GM12892 (cell line): ENCODE measurements around the gene HTR4.

Experiments used
- DNase-seq: peaks from one replicate; pipeline ENCODE4 v3.0.0; 2011; ENCODE audit not compliant: insufficient read length
- FAIRE-seq: peaks from 2 replicates; lab custom pipeline; 2011; peaks lifted over from hg19 to GRCh38; lab: Jason Lieb, UNC
- POLR2A ChIP-seq: IDR thresholded peaks from 2 replicates; pipeline ENCODE4 v1.6.1; 2011; ENCODE audit warnings: low read depth, low read length, control low read depth
- POLR2AphosphoS5 ChIP-seq: IDR thresholded peaks from 2 replicates; pipeline ENCODE4 v1.6.1; 2011; ENCODE audit warnings: low read depth, low read length, control low read depth
- TAF1 ChIP-seq: IDR thresholded peaks from 2 replicates; pipeline ENCODE4 v1.6.1; 2011; ENCODE audit warnings: low read depth, mild to moderate bottlenecking, control low read depth, low read length, borderline replicate concordance

Gene HTR4

GRCh38 chr5:148507648-148508047 is 146.7 kb downstream of the HTR4 start:
- DNase-seq (no peak), FAIRE-seq (no peak)
- TF ChIP-seq POLR2A (no peak), TAF1 (no peak), POLR2AphosphoS5 (no peak)

GRCh38 chr5:148499452-148499851 is 154.9 kb downstream of the HTR4 start:
- FAIRE-seq = no peak
- DNase-seq = no peak

GRCh38 chr5:148497757-148498156 is 156.6 kb downstream of the HTR4 start:
- FAIRE-seq (no peak), DNase-seq (no peak)
- TF ChIP-seq TAF1 (no peak), POLR2A (no peak), POLR2AphosphoS5 (no peak)

More at GRCh38 chr5:148499452-148499851, 154.9 kb downstream of the HTR4 start:
- TF ChIP-seq TAF1 (no peak), POLR2A (no peak), POLR2AphosphoS5 (no peak)

GRCh38 chr5:148492351-148492750 is 162.0 kb downstream of the HTR4 start:
- no peak for TF ChIP-seq POLR2AphosphoS5
- TF ChIP-seq TAF1 = no peak
- no peak for TF ChIP-seq POLR2A
- DNase-seq (no peak), FAIRE-seq (no peak)

GRCh38 chr5:148491793-148492184 is 162.5 kb downstream of the HTR4 start:
- TF ChIP-seq POLR2AphosphoS5 = no peak
- no peak for TF ChIP-seq TAF1
- TF ChIP-seq POLR2A = no peak
- FAIRE-seq (no peak), DNase-seq (no peak)

GRCh38 chr5:148491015-148491792 is 163.1 kb downstream of the HTR4 start:
- no peak for DNase-seq
- TF ChIP-seq TAF1 (no peak), POLR2AphosphoS5 (no peak), POLR2A (no peak)
- FAIRE-seq = no peak

GRCh38 chr5:148488757-148489156 is 165.6 kb downstream of the HTR4 start:
- DNase-seq (no peak), FAIRE-seq (no peak)
- TF ChIP-seq POLR2AphosphoS5 = no peak
- TF ChIP-seq POLR2A = no peak
- no peak for TF ChIP-seq TAF1

GRCh38 chr5:148486456-148486855 is 167.9 kb downstream of the HTR4 start:
- no peak for DNase-seq
- FAIRE-seq = no peak
- TF ChIP-seq POLR2A (no peak), TAF1 (no peak), POLR2AphosphoS5 (no peak)

GRCh38 chr5:148484651-148485050 is 169.7 kb downstream of the HTR4 start:
- no peak for DNase-seq
- FAIRE-seq = no peak
- TF ChIP-seq TAF1 (no peak), POLR2AphosphoS5 (no peak), POLR2A (no peak)

GRCh38 chr5:148483750-148484149 is 170.6 kb downstream of the HTR4 start:
- FAIRE-seq (no peak), DNase-seq (no peak)
- TF ChIP-seq TAF1 (no peak), POLR2A (no peak)

GRCh38 chr5:148482697-148483462 is 171.4 kb downstream of the HTR4 start:
- TF ChIP-seq POLR2A = no peak
- no peak for TF ChIP-seq POLR2AphosphoS5
- TF ChIP-seq TAF1 = no peak
- peak; percentile 13 for DNase-seq
- FAIRE-seq = peak; percentile 14
